Thymus (tissue), 11 donors: ENCODE data around the gene CHST11. TPM values are rescaled to one million over a fixed set of nuclear protein-coding genes. Genes with fewer than 3 reads are reported as not detected.

ENCODE experiments used
- DNase-seq, 9 donors: peaks; one replicate each; pipeline ENCODE4 v3.0.0-alpha.2; 2013; ENCODE audit warnings: low spot score in 9 of 9, low read depth in 6 of 9, missing footprints in 1 of 9
- H3K27ac ChIP-seq, 2 donors: one replicate each; pipeline ENCODE4 v1.5.1; 2013; ENCODE audit warnings: control low read depth in 1 of 2, low read depth in 1 of 2, low read length in 1 of 2, mild to moderate bottlenecking in 1 of 2, moderate library complexity in 1 of 2
- H3K27me3 ChIP-seq, 2 donors: one replicate each; pipeline ENCODE4 v1.5.1; 2013; ENCODE audit warnings: low read length in 1 of 2; ENCODE audit not compliant: control insufficient read depth in 2 of 2, insufficient read depth in 1 of 2
- H3K36me3 ChIP-seq, 2 donors: one replicate each; pipeline ENCODE4 v1.5.1; 2013; ENCODE audit warnings: low read length in 1 of 2, mild to moderate bottlenecking in 1 of 2, moderate library complexity in 1 of 2; ENCODE audit not compliant: control insufficient read depth in 2 of 2, insufficient read depth in 2 of 2
- H3K4me1 ChIP-seq, 2 donors: one replicate each; pipeline ENCODE4 v1.5.1; 2013; ENCODE audit warnings: low read length in 2 of 2; ENCODE audit not compliant: control insufficient read depth in 2 of 2, insufficient read depth in 2 of 2
- H3K4me3 ChIP-seq, 2 donors: one replicate each; pipeline ENCODE4 v1.5.1; 2013; ENCODE audit warnings: low read length in 2 of 2, control low read depth in 1 of 2, mild to moderate bottlenecking in 1 of 2
- H3K9me3 ChIP-seq, 2 donors: one replicate each; pipeline ENCODE4 v1.5.1; 2013; ENCODE audit warnings: low read length in 1 of 2, mild to moderate bottlenecking in 1 of 2; ENCODE audit not compliant: control insufficient read depth in 2 of 2, insufficient read depth in 1 of 2
- WGBS: extraction: QIAGEN DNeasy Blood & Tissue Kit; methylation state at CpG from one replicate; pipeline ENCODE4 v1.1.7; 2013; 5-methylcytosine and 5-hydroxymethylcytosine counted together
- polyA plus RNA-seq: library from polyadenylated mRNA; stranded (reverse); fragments of 200-250 nt; gene quantifications from one replicate; pipeline ENCODE4 v1.2.3, GENCODE V29; 2013
- total RNA-seq: library from RNA; stranded (reverse); fragments of 120-200 nt; gene quantifications from one replicate; pipeline ENCODE4 v1.2.4, GENCODE V29; 2013
- donor health status: healthy.

The CHST11 gene
- total and polyA plus RNA-seq, 2 donors = 6.7 to 21.0 TPM

DNA sequence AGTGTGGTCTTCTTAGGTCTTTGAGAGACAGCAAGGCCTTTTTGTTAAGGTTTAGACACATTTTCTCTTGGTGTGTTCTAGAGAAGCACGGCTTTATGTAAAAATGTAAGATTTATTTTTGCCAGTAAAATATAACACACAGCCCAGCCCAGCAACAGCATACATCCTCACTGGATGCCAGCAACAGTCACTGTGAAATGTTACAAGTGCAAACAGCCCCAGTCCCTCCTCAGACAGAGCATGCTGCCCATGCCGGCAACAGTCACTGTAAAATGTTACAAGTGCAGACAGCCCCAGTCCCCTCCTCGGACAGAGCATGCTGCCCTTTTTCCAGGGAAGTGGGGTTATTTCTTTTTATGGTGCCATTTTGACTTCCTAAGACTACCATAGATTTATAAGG, 207.6 kb downstream of the CHST11 start:
- Histone ChIP-seq H3K4me3 (no peak overlapping the region), H3K27me3 (no peaks in the 10 kb centered on the region), H3K9me3 (no peaks in the 10 kb centered on the region), H3K4me1 (peaks cover 6 to 16% of the 10 kb centered on the region in 2 donors), H3K27ac (no peak overlapping the region), H3K36me3 (peaks cover 0 to 6% of the 10 kb centered on the region in 2 donors)
- DNase-seq = no peak
- 66% methylated on average over 3 of the region's 3 CpGs for WGBS

DNA sequence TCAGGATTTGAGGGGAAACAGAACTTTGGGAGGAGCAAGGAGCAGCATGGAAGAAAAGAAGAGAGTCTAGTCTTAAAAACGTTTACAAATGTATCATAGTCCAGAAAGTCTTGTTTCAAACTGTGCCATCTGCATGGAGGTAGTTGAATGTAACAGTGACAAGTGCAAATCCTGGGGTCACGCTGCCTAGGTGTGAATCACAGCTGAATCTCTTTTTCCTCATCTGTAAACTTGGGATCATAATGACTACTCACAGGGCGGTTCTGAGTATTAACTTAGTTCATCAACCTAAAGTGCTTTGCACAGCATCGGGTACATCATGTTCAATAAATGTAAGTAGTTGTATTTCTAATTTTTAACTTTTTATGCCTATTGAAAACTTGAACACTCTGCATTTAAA, 208.5 kb downstream of the CHST11 start:
- Histone ChIP-seq H3K9me3 (no peaks in the 10 kb centered on the region), H3K4me3 (no peak overlapping the region), H3K4me1 (peaks cover 13 to 25% of the 10 kb centered on the region in 2 donors), H3K27me3 (no peaks in the 10 kb centered on the region), H3K36me3 (peaks cover 0 to 6% of the 10 kb centered on the region in 2 donors), H3K27ac (no peak overlapping the region)
- WGBS = 97% methylated on average over 4 of the region's 4 CpGs
- DNase-seq = no peak

DNA sequence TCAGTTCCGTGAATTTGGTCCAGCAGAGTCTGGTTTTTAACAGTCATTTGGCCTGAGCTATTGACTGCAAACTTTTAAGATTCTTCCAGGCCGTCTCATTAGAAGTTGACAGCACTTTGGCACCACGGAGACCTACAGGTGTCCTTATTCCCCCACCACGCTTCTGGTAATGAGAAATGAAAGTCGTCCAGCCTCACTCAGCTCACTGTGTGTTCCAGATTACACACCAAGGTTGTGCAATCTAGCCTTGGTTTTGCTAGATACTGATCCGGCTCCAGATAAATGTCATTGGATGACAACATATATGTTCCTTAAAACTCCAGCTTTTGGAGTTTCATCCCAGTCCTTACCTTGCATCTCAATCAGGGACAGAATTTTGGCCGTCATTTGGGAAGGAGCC, 210.4 kb downstream of the CHST11 start:
- Histone ChIP-seq H3K27me3 (no peaks in the 10 kb centered on the region), H3K4me1 (peaks cover 26 to 44% of the 10 kb centered on the region in 2 donors), H3K36me3 (peaks cover 0 to 6% of the 10 kb centered on the region in 2 donors), H3K27ac (no peak overlapping the region), H3K4me3 (no peak overlapping the region), H3K9me3 (peaks cover 0 to 2% of the 10 kb centered on the region in 2 donors)
- no peak for DNase-seq
- WGBS = 95% methylated on average over 7 of the region's 7 CpGs

DNA sequence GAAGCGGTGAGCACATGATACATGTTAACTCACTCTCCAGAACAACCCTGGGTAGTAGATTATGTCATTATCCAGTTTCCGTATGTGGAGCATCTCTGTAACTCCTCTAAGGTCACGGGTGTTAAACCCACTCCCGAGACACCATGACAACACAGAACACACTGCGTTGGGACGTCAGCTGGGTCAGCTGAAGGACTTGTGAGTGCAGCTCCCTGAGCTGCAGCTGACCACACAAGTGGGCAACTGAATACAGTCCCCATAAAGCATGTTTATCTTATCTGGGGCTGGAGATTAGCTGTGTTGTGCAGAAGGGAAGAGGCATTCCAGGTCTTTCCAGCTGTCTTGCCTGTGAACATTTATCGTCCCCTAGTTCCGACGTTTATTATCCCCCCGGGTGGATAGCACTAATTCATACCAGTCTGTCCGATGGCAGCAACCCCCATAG, 211.5 kb downstream of the CHST11 start:
- Histone ChIP-seq H3K4me3 (no peak overlapping the region), H3K27me3 (no peaks in the 10 kb centered on the region), H3K9me3 (peaks cover 0 to 3% of the 10 kb centered on the region in 2 donors), H3K4me1 (peaks cover 26 to 54% of the 10 kb centered on the region in 2 donors), H3K27ac (no peak overlapping the region), H3K36me3 (peaks cover 0 to 6% of the 10 kb centered on the region in 2 donors)
- no peak for DNase-seq
- 97% methylated on average over 11 of the region's 11 CpGs for WGBS

DNA sequence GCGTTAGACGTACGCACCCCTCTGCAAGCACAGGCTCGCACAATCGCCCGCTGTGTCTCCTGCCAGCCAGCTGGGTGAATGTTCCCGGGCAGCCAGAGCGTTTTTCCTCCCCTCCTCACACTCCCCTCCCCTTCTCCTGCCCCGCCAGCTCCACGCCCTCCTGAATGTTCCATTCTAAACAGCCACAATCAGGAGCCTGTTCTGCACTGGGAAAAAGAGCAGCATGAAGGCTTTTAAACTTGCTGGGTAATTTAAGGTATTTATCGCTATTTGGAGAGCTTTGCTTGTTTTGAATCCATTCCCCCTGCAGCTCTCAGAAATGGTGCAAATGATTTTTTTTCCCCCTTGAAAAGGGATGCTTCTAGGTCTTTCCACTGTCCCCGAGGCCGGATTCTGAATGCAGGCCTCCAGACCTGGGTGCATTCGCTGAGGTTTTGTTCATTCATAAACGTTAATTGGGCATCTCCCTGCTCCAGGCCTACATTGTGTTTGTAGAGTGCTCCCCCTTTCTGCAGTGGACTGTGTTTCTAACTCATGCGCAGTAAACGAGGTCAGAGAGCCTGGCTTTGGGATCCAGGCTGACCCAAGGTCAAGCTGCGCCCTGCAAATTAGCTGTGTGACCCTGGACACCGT, 212.5 kb downstream of the CHST11 start:
- H3K9me3 ChIP-seq = peaks cover 0 to 3% of the 10 kb centered on the region in 2 donors
- 78% methylated on average over 19 of the region's 19 CpGs for WGBS
- peaks cover 0 to 6% of the 10 kb centered on the region in 2 donors for H3K36me3 ChIP-seq
- DNase-seq = no peak
- H3K4me3 ChIP-seq = no peak overlapping the region
- peaks cover 26 to 57% of the 10 kb centered on the region in 2 donors for H3K4me1 ChIP-seq
- H3K27ac ChIP-seq = peak overlapping the region; percentile 25 to 34
- H3K27me3 ChIP-seq = no peaks in the 10 kb centered on the region

DNA sequence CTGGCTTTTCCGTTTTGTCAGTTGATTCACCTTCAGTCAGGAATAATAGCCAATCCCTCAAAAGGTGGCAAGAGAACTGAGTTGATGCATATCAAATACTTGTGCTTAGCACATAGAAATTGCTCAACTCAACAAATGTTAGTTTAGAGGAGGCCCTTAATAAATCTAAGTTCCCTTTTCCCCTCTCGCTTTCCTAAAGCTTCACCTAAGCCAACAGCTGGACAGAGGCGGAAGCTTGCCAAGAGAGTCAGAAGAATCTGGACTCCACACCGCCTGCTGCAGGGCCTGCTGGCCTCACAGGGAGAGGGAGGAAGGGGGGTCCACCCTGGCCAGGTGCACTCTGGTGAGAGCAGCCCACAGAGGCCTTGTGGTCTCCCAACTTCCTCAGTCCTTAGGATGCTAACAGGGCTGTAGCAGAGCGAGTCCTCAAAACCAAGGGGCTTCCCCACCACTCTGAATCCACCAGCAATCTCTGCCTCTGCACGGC, 213.1 kb downstream of the CHST11 start:
- Histone ChIP-seq H3K27ac (peak overlapping the region in 1 of 2 donors; percentile 34), H3K9me3 (peaks cover 0 to 3% of the 10 kb centered on the region in 2 donors), H3K36me3 (peaks cover 0 to 6% of the 10 kb centered on the region in 2 donors), H3K4me3 (no peak overlapping the region), H3K27me3 (no peaks in the 10 kb centered on the region), H3K4me1 (peaks cover 26 to 57% of the 10 kb centered on the region in 2 donors)
- WGBS = 20% methylated on average over 6 of the region's 6 CpGs
- DNase-seq = peak in 3 of 9 donors; percentile 30 to 66 (median 36)

DNA sequence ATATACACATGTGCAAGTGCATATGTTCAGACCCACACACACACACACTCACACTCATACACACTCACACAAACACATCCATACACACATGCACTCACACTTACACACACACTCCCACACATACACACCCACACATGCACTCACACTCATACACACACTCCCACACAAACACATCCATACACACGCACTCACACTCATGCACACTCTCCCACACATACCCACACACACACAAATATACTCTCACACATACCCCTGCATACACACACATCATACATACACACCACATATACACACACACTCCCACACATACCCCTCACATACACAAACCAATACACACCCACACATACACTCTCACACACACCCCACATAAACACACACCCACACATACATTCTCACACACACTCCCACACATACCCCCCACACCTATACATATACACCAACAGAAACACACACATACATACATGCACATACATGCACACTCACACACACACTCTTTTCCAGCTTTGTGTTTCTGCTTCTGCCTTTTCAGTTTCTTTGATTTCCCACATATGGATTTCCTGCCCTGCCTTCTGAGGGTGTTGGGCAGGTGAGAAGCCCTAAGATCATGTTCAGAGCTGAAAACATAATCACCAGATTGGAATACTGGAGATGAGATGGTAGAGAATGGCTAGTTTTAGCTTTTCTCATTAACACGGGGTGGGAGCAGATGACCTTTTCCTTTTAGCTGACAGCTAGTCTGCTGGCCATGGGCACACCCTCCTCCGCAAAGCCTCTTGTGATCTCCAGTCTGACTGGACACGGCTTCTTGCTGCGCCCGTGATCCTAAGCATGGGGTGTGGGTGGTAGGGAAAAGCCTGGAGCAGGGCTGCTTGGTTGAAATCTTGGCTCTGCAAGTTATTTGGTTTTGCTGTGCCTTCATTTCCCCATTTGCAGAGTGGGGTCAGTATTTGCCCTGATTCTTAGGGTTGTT, 214.0 kb downstream of the CHST11 start:
- no peak overlapping the region for H3K27ac ChIP-seq
- 93% methylated on average over 6 of the region's 6 CpGs for WGBS
- DNase-seq = peak in 1 of 9 donors; percentile 43

DNA sequence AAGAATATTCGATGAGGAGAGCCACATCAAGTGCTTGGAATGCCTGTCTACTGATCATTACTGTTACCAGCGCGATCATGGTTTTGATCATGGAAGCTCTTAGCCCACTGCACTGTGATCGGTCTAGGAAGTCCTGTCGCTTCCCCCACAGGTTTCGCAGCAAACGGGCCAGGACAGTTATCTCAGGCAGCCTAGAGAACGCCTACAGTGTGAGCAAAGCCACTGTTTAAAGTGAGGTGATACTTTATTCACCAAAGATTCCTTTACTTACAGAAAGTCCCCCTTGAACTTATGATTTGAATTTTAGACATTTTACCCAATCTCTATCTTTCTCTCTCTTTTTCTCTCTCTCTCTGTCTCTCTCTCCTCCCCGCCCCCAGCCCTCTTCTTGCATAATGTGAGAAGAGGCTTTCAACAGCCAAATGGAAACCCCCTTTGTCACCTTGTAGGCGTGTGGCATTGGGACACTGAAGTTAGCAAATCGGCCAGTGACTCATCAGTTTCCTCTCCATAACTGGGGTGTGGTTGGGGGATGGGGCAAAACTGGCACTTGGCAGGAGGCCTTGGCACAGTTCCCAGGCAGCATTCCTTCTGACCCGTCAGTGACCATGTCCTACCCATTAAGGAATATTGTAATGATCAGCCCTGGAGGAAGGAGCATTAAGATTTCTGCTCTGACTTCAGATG, 214.8 kb downstream of the CHST11 start:
- Histone ChIP-seq H3K9me3 (peaks cover 0 to 3% of the 10 kb centered on the region in 2 donors), H3K27me3 (no peaks in the 10 kb centered on the region), H3K36me3 (peaks cover 0 to 6% of the 10 kb centered on the region in 2 donors), H3K27ac (no peak overlapping the region), H3K4me3 (no peak overlapping the region), H3K4me1 (peaks cover 26 to 57% of the 10 kb centered on the region in 2 donors)
- 79% methylated on average over 12 of the region's 12 CpGs for WGBS
- DNase-seq = peak in 1 of 9 donors; percentile 64

More for the DNA sequence above, 214.0 kb downstream of the CHST11 start:
- H3K4me3 ChIP-seq = no peak overlapping the region
- H3K27me3 ChIP-seq = no peaks in the 10 kb centered on the region
- H3K4me1 ChIP-seq = peaks cover 26 to 57% of the 10 kb centered on the region in 2 donors
- H3K9me3 ChIP-seq = peaks cover 0 to 3% of the 10 kb centered on the region in 2 donors
- H3K36me3 ChIP-seq = peaks cover 0 to 6% of the 10 kb centered on the region in 2 donors
